NCI-H2227 (cell line): ENCODE measurements around the gene COX6B2.

Experiments used
- DNase-seq: peaks from one replicate; lab custom pipeline; 2025; ENCODE audit not compliant: unreplicated experiment; lab: John Stamatoyannopoulos, UW

The COX6B2 gene

DNA sequence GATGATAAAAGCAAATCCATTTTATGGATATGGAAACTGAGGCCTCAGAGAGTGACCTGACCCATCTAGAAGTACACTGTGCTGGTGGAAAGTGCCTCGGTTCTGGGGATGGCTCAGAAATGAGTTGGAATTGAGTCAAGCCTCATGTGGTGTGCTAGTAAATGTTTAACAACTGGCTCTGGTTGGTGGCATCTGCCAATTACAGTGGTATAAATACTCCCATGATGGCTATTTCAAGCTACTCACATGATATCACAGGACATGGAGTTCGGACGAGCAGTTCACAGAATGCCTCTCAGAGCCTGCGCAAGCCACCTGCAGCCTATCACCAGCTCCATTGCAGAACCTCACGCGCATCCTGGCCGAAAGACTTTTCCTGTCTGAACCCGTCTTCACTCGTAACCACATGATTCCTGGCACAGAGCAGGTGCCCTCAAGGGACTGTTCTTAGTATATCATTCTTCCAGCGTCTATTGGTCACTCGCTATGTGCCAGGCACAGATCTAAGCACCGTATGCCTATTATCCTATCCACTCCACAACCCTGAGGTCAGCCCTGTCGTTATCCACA is 38.5 kb downstream of the COX6B2 start:
- no peak for DNase-seq

DNA sequence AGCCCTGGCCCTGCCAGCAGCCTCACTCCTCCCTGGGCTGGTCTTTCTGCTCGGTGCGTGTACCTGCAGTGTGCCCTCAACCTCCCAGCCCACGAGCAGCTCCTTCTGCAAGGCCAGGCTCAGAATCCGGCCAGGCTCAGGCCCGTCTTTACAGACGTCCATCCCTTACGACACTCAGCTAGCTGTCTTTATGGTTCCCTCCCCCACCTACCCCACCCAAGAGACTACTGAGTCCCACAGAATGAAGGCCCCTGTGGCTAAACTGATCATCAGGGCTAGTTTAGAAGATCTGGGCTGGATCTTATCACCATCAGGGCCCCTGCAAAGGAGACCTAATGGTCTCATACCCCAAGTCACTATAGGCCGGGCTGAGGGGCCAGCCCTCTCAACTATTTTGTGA is 40.1 kb downstream of the COX6B2 start:
- no peak for DNase-seq

DNA sequence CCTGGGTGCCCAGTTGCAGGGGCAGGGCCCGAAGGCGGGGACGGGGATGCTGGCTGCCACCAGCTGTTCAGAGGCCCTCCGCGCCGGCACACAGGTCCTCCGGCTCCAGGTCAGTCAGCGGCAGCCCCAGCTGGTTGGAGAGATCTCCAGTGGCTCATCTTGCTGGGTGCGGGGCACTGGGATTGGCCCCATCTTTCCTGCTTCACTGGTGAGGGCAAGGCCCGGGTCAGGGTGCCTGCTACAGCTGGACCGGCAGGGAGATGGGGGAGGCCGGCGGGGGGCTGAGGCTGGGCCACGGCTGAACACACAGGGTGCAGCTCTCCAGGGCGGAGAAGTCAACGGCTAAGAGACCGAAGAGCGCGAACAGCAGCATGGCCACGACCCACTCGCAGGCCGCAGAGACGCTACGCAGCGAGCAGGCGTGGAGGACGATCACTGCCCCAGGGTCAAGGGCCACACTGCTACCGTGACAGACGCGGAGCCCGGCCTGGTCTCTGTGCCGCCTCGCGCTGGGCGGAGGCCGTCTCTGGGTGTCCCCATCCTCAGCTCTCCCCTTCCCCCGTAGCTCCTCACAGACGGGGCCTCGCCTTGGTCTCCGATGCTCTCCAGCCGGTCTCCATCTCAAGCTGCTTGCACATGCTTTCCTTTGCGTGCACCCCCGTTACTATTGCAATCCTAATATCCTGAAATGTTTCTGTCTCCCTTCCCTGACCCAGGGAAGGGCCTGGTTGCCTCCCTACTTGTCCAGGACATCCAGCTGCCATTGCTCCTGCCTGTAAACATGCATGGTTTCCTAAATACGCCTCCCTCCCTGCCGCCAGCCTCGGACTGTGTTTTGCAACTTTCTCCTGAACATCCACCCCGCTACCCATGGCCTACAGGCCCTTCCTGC is 41.7 kb downstream of the COX6B2 start:
- no peak for DNase-seq

DNA sequence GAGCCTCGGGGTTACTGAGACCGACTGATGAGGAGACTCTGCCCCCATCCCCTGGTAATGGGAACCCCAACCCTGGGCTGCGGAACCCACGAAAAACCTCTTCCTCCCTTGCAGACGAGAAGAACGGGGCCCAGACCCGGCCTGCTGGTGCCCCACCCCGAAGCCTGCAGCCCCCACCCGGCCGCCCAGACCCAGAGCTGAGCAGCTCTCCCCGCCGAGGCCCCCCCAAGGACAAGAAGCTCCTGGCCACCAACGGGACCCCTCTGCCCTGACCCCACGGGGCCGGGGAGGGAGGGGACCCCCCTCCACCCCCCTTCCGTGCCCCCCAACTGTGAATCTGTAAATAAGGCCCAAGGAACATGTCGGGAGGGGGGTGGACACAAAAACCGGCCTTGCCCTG is 42.7 kb downstream of the COX6B2 start:
- DNase-seq, result no peak

DNA sequence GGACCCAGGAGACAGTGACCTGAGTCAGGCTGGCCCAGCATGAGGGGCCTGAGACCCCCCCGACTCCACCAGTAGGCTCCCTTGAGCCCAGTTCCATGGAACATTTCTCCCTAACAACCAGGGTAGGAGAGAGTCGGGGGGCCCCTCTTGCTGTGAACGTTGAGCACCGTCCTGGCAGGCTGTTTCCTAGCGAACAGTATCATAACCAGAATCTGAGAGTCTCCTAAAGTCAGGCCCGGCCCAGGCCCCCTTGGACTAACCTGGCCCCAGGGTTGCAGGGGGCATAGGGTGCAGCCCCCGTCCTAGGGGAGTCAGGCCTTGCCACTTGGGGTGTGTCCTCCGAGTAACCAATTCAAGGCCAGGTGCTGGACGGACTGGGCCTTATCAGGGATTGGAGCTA is 43.1 kb downstream of the COX6B2 start:
- DNase-seq, result no peak

DNA sequence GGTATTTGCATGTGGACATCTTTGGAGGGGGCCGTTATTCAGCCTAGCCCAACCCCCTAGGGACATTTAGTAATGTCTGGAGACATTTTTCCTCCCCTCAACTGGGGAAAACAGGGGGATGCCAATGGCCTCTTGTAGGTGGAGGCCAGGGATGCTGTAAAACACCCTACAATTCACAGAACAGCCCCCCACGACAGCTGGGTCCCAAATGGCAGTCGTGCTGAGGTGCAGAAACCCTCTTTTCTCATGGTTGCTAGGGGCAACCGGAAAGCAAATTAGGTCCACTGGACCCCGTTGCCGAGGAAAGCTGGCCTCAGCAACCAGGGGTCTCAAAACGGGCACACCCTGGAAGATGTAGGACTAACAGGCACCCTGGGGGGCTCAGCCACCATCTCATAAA is 44.0 kb downstream of the COX6B2 start:
- DNase-seq, result no peak

DNA sequence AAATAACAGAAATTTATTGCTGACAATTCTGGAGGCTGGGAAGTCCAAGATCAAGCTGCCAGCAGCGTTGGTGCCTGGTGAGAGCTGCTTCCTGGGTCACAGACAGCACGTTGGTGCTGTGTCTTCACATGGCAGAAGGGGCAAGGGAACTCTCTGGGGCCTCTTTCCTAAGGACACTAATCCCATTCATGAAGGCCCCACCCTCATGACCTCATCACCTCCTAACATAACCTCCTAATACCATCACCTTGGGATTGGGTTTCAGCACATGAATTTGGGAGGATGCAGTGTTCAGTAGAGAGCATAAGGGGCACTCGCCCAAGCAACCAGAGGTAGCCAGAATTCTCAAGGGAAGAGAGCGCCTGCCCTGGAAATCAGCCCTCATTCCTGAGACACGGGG is 45.1 kb downstream of the COX6B2 start:
- DNase-seq, result no peak

DNA sequence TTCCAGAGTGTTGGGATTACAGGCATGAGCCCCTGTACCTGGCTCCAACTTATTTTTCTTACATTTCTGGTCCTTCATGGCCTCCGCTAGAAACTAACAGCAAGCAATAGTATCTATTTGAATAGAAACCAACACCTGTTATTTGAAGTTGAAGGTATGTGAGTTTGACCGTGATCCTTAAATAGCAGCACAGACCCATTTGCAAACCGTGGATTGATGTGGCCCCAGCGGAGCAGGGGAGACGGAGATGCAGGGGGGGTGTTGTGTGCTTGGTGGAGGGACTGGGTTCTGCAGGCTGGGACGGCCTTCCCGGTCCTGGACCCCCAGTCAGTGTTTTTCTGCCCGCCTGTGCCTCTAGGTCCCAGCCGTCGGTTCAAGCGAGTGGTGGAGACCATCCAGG is 46.2 kb downstream of the COX6B2 start:
- DNase-seq, result no peak

DNA sequence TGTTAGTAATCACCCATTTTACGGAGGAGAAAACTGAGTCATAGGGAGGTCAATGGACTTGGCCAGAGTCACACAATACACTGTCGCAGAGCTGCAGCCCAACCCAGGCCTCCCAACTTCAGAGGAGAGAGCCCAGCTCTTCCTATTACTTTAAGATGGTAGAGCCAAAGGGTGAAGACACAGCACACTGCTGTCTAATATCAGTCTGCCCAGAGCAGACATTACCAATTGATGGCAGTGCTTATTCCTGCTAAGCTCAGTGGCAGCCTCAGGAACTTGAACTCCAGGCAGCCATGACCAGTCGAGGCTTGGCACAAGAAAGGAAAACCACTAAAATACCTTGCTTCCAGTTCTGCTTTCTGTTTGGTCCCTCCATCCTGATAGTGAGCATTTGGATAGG is 47.8 kb downstream of the COX6B2 start:
- DNase-seq, result no peak

DNA sequence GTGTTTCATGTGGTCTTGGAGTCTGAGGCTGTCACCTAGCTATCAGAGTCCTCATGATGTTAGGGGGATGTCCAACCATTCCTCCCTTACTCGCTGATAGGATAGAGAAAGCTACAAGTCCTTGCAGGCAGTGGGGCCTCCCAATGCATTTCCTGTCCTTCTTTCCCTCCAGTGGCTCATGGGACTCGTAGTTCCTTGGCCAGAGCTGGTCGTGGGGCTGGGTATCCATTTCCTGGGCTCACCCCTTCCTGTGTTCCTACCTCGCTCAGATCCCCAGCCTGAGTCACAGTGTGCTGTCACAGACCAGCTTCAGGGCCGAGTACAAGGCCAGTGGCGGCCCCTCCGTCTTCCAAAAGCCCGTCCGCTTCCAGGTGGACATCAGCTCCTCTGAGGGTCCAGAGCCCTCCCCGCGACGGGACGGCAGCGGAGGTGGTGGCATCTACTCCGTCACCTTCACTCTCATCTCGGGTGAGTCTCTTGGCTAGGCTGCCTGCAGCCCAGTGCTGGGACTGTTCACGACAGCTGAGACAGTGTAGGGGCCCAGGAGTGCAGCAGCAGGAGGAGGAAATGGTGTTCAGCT is 48.4 kb downstream of the COX6B2 start:
- DNase-seq, result no peak

DNA sequence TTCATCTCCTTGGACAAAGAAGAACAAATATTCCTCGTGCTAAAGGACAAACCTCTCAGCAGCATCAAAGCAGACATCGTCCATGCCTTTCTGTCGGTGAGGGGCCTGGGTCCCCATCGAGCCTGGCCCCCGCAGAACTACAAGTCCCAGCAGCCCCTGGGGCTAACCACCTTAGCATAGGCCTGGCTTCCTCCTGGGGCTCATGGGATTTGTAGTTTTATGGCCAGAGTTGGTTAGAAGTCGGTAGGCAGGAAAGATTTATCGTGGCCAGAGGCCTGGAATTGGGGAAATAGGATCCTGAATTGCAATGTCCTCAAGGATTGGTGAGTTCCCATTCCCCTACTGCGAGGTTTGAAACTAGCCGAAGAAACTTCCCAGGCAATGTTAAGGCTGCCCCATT is 49.0 kb downstream of the COX6B2 start:
- DNase-seq, result peak; percentile 82

DNA sequence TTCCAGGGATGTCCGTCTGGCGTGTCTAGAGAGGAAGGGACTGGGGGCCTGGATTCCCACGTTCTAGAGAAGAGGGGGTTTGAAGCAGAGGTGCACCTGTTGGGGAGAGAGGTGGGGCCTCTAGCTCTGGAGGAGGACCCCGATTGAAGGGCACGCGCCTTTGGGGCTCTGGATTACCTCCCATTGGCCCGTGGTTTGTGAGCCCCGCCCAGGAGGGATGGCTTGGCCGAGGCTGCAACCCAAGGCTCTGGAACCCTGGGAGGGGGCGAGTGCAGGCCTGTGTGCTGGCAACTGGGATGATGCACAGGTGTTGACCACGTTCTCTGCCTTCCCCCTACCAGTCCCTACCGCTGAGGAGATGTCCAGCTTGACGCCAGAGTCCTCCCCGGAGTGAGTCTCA is 49.5 kb downstream of the COX6B2 start:
- DNase-seq, result no peak

DNA sequence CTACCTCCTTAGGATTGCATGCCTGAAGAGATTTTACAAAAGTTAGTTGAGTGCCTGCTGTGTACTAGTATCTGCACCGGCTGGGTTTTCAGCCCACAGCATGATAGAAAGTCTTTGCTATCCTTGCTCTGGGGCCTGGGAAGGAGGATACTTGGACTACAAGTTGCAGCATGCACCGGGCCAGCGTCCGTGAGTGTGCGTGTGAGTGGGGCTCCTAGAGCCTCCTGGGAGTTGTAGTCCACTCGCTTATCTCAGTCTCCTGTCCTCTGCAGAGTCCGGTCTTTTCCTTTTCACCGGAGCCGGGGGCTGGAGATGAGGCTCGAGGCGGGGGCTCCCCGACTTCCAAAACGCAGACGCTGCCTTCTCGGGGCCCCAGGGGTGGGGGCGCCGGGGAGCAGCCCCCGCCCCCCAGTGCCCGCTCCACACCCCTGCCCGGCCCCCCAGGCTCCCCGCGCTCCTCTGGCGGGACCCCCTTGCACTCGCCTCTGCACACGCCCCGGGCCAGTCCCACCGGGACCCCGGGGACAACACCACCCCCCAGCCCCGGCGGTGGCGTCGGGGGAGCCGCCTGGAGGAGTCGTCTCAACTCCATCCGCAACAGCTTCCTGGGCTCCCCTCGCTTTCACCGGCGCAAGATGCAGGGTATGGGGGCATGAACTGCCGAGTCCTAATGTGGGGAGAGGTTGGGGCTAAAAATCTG is 50.1 kb downstream of the COX6B2 start:
- peak; percentile 70 for DNase-seq

DNA sequence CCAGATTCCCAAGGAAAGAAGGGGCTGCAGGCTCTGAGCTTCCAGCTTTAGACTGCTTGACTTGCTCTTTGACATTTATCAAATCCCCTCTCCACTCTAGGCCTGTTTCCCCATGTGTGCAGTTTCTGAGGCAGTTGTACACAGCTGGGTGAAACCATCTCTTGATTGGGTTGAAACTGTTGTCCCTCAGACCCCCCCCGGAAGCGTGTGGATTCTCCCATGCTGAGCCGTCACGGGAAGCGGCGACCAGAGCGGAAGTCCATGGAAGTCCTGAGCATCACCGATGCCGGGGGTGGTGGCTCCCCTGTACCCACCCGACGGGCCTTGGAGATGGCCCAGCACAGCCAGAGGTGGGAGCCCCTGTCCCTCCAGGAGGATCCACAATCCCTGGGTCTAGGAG is 51.0 kb downstream of the COX6B2 start:
- DNase-seq, result no peak

DNA sequence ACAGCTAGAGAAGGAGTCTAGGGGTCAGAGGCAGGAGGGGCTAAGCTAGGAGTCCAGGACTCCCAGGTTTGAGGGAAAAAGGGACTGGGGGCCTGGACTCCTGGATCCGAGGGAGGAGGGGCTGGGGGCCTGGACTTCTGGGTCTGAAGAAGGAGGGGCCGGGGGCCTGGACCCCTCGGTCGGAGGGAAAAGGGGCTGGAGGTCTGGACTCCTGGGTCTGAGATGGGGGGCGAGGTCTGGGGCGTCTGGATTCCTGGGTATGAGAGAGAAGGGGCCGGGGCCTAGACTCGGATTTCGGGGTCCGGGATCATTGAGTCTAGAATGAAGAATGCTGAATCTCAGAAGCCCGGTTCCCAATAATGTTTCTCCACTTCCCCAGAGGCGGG is 52.2 kb downstream of the COX6B2 start:
- no peak for DNase-seq

DNA sequence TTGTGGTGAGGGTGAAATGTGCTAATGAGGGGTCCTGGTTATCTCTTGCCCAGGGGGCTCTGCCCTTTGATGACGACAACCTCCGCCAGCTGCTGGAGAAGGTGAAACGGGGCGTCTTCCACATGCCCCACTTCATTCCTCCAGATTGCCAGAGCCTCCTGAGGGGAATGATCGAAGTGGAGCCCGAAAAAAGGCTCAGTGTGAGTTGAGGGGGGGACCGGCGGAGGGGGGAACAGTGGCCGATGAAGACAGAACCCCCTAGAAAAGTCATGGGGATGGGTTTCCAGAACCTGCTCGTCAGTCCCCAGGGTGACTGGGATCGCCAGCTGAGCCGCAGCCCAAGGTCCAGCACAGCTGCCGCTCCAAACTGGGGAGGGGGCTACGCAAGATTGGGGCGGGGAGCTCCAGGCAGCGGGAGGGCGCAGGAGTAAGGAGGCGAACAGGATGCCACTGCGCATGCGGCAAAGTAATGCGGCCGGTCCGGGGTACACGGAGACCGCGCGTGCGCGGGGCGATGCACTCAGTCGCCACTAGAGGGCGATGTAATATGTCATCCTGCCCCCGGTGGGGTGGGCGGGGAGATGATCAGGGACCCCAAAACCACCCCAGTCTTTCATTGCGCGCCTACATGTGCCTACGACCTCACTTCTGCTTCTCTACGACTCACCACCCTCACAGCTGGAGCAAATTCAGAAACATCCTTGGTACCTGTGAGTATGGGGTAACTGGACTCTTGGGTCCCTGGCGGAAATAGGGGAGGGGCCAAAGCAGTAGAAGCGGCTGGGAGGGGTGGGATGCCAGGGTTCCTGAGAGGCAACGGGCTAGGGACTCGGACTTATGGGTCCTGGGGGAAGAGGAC is 52.8 kb downstream of the COX6B2 start:
- peak; percentile 73 for DNase-seq

DNA sequence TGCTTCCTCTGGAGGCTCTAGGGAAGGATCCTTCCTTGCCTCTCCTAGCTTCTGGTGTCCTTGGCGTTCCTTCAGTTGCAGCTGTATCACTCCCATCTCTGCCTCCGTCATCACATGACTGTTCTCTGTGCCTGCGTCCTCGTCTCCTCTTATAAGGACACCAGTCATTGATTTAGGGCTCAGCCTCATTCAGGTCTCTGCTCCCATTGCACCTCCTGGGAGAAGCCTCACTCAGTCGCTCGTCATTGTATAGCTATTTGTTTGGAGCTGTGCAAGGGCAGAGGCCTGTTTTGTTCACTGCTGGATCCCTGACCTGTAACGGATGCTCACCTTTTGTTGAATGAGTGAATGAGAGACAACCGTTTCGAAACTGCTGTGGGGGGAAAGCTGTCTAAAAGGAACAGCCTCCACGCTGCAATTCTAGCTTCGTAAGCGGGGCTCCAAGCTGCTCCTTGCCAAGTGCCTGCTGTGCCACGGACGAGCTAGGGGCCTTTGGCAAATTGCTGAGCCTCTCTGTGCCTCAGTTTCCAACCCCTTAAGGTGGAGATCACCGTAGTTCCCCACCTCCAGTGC is 53.5 kb downstream of the COX6B2 start:
- no peak for DNase-seq

DNA sequence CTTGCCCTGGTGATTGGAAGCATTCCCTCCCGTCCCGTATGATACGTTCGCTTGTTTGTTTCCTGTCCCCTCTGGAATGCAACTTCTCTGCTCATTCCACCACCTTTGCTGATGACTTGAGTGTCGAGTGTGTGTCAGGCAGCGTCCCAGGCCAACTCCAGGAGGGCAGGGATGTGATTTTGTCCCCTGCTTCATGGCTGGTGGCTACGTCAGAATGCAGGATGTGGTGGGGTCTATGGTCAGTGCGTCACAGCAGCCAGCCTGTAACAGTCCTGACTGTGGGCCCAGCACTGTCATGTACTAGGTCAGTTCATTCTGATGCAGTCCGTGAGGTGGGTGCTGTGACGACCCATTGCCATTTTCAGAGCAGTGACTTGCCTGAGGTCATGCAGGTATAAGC is 54.5 kb downstream of the COX6B2 start:
- no peak for DNase-seq
